ENCODE results near the gene MAP3K4.

DNA sequence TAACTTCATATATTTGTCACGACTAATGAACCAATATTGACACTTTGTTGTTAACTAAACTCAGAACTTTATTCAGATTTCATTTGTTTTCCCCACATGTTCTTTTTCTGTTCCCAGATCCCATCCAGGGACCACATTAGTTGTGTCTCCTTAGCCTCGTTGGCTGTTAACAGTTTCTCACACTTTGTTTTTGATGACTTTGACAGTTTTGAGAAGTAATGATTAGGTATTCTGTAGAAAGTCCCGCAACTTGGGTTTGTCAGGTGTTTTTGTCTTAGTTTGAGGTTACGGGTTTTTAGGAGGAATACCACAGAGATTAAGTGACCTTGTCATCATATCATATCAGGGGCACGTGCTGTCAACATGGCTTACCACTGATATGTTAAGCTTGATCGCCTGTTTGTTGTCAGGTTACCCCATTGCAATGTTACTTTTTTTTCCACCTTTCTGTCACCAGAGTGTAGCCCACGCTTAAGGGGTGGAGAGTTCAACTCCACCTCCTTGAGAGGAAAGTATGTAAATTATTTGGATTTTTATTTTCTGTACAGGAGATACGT, 32.9 kb downstream of the MAP3K4 start:
- TF ChIP-seq SP1 (IDR thresholded peaks at IDR 0.05) (no peak), ARNT (IDR thresholded peaks at IDR 0.05) (no peak), FOXK2 (IDR thresholded peaks at IDR 0.05) (no peak), HDGF (IDR thresholded peaks at IDR 0.05; ENCODE audit: borderline replicate concordance) (no peak), SUZ12 (IDR thresholded peaks at IDR 0.05) (no peak)
